Gastrocnemius medialis (tissue), 4 donors: ENCODE measurements around the gene LBX1.

Experiments used
- POLR2A ChIP-seq, 2 donors: fragments of 450-650 bp; IDR thresholded peaks; one replicate each; pipeline ENCODE4 v1.6.1; 2017; ENCODE audit warnings: antibody characterized with exemption in 2 of 2, mild to moderate bottlenecking in 2 of 2, moderate library complexity in 2 of 2
- TF ChIP-seq, protein P1 (sequence below), 5 experiments: fragments of 450-650 bp in 3 of 5; fragments of 200-600 bp in 2 of 5; sonication (generic) in 2 of 5; IDR thresholded peaks in 4 of 5; conservative IDR thresholded peaks in 1 of 5; 1 replicate in 4 of 5; 2 replicates in 1 of 5; pipeline ENCODE4 v1.5.1; 2016 to 2019; ENCODE audit warnings: antibody characterized with exemption in 5 of 5, mild to moderate bottlenecking in 3 of 5, moderate library complexity in 3 of 5

DNA sequence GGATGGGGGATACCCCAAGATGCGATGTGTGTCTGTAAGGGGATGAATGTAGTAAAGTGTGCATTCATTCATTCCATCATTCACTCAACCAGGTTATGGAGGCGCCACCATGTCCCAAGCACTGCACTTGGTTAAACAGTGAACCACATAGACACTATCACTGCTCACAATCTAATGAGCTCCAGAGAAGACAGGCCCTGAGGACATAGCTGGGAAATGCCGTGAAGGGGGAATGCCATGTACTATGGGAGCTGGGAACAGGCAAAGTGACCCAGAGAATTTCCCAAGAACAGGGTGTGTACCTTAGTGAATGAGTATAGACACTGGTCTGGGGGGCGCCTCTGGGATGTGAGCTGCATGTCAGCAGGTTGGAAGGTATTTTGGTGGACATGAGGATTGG lies 44.5 kb upstream of the LBX1 start:
- TF ChIP-seq, protein P1, sequence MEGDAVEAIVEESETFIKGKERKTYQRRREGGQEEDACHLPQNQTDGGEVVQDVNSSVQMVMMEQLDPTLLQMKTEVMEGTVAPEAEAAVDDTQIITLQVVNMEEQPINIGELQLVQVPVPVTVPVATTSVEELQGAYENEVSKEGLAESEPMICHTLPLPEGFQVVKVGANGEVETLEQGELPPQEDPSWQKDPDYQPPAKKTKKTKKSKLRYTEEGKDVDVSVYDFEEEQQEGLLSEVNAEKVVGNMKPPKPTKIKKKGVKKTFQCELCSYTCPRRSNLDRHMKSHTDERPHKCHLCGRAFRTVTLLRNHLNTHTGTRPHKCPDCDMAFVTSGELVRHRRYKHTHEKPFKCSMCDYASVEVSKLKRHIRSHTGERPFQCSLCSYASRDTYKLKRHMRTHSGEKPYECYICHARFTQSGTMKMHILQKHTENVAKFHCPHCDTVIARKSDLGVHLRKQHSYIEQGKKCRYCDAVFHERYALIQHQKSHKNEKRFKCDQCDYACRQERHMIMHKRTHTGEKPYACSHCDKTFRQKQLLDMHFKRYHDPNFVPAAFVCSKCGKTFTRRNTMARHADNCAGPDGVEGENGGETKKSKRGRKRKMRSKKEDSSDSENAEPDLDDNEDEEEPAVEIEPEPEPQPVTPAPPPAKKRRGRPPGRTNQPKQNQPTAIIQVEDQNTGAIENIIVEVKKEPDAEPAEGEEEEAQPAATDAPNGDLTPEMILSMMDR (IDR thresholded peaks at IDR 0.05 in 4 of 5, conservative IDR thresholded peaks at IDR 0.05 in 1 of 5), result no peak
- no peak for TF ChIP-seq POLR2A (IDR thresholded peaks at IDR 0.05)
